Pons (tissue), 1 donor: ENCODE measurements around the gene PSME3.
A peak's percentile ranks its signal among the peaks of the same experiment; 100 is the strongest.

Experiments used
- DNase-seq: peaks from one replicate; pipeline ENCODE4 v3.0.0-alpha.2; 2016; ENCODE audit warnings: low spot score

PSME3 gene, protein sequence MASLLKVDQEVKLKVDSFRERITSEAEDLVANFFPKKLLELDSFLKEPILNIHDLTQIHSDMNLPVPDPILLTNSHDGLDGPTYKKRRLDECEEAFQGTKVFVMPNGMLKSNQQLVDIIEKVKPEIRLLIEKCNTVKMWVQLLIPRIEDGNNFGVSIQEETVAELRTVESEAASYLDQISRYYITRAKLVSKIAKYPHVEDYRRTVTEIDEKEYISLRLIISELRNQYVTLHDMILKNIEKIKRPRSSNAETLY

DNA sequence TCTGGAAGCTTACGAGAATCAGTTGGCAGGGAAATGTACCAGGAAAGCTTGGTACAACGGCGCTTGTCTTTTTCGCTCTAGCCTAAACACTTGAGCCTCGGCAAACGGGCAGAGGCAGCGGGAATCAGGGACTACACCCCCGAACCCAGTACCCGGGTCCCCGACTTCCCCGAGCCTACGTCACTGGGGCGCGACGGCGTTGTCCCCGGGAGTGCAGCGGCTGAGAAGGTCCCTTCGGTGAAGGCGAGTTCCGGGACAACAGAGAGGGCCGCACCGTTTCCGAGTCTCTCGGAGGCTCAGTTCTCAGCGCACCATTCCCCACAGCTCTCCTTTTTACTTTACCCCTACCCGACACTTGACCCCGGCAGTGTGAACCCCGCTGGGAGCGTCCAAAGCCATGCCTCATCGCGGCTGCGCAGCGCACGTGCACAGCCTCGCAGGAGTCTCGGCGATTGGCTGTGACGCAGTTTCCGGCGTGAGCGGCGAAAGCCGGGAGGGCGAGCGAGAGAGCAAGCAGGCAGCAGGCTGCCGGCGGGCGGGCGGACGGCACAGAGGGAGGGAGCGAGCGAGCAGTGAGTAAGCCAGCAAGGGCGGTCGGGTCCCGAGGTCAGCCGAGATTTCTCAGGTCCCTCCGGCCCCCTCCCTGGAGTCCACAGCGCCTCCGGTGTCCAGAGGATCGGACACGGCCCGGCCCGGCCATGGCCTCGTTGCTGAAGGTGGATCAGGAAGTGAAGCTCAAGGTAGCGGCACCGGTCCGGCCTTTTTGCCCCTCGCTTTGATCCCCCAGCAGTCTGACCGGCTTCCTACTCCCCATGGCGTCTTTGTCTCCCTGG, at the start of gene PSME3:
TSS of gene PSME3 (plus strand) at position 464 of the 833 bp plus-strand sequence. CDS start at position 699, 235 bp downstream.
- peak; percentile 85 for DNase-seq

DNA sequence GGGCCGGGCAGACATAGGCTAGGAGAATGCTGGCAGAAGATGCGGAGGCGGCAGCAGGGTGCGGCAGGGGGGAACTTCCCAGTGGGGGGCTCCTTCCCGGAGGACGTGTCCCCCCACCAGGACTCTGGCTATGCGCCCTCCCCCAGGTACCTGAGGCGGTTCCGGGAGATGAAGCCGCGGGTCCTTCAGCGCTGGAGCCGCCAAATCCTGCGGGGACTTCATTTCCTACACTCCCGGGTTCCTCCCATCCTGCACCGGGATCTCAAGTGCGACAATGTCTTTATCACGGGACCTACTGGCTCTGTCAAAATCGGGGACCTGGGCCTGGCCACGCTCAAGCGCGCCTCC, 49.4 kb upstream of the PSME3 start:
- DNase-seq: no peak

DNA sequence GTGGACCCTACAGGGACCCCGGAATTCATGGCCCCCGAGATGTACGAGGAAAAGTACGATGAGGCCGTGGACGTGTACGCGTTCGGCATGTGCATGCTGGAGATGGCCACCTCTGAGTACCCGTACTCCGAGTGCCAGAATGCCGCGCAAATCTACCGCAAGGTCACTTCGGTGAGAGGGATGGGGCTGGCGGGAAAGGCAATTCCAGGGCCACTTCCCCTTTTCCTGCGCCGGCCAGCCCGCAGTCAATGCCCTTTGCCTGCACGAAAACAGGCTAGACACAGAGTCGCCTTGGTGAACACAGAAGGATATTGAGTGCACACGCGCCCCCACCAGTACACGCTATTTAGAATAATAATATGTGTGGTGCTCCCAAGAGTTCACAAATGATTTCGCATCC, 48.8 kb upstream of the PSME3 start:
- DNase-seq: no peak

DNA sequence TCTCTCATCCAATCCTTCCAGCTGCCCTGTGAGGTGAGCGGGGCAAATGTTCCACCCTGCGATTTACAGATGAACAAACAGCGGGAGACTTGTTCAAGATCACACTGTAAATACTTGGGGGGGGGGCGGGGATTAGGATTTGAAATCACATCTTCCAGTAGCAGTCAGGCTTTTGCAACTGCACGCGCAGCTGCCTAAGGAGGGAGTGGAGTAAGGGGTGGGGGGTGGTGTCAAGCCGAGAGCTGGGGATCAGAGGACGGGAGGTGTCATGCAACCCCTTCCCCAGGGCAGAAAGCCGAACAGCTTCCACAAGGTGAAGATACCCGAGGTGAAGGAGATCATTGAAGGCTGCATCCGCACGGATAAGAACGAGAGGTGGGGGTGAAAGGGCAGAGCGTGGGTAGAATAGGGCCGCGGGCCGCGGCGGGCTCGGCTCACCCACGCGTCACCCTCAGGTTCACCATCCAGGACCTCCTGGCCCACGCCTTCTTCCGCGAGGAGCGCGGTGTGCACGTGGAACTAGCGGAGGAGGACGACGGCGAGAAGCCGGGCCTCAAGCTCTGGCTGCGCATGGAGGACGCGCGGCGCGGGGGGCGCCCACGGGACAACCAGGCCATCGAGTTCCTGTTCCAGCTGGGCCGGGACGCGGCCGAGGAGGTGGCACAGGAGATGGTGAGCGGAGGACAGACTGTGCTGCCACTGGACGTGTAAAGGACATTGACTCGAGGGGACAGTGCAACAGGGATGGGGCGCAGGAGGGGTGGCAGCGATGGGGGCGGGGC, 48.2 kb upstream of the PSME3 start:
- DNase-seq: no peak

DNA sequence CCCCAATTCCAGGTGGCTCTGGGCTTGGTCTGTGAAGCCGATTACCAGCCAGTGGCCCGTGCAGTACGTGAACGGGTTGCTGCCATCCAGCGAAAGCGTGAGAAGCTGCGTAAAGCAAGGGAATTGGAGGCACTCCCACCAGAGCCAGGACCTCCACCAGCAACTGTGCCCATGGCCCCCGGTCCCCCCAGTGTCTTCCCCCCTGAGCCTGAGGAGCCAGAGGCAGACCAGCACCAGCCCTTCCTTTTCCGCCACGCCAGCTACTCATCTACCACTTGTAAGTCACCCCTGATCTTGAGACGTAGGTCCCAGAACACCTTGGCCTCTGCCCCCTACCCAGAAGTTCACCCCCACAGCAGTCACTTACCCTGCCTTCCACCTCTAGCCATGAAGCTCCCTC, 45.9 kb upstream of the PSME3 start:
- DNase-seq: no peak

DNA sequence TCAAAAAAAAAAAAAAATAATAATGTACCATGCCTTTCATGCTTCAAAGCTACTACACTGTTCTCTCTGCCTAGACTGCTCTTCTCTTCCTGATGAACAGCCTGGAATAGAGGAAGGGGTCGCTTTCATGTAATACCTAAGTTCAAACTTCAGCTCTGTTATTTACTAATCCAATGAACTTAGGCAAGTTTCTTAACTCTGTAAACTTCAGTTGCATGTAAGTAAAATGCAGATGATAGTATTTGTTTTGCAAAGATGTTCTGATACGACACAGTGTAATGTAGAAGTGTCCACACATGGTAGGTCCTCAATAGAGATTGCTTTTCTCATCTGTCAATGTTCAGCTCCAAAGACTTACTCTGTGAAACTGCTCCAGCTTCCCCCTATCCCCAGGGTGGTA, 41.2 kb upstream of the PSME3 start:
- no peak for DNase-seq

DNA sequence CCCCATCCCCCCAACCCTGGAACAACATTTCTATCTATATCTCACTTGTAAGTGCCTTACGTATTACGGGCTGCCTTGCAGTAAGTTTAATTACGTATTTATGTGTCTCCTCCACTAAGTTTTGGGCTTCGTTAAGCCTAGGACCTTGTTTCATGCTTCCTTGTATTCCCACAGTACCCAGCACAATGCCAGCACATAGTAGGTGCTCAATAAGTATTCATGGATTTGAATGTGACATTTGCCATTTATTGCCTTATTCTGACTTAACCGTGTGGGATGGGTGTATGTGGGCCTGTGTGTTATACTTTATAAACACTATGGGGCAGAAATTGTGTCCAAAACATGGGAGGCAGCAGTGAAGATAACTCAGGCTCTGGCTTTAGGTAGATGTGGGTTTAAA, 40.7 kb upstream of the PSME3 start:
- no peak for DNase-seq

DNA sequence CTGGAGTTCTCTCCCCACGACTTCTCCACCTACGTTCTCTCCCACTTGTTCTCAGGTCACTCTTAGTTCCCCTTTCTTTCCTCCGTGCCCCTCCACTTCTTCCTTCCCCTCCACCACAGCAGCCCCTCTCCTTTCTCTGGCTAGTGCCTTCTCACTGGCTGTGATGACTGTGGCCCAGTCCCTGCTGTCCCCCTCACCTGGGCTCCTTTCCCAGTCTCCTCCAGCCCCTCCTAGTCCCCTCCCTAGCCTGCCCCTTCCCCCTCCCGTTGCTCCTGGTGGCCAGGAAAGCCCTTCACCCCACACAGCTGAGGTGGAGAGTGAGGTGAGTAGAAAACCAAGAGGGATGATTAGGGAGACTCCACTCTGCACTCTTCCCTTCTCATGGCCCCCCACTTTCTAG, 38.1 kb upstream of the PSME3 start:
- no peak for DNase-seq

DNA sequence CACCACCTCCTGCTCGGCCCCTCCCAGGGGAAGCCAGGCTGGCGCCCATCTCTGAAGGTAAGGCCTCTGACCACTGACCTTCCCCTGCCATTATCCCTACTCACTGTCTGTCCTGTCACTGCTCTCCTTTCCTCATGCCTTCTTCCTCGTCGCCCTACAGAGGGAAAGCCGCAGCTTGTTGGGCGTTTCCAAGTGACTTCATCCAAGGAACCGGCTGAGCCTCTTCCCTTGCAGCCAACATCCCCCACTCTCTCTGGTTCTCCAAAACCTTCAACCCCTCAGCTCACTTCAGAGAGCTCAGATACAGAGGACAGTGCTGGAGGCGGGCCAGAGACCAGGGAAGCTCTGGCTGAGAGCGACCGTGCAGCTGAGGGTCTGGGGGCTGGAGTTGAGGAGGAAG, 37.7 kb upstream of the PSME3 start:
- DNase-seq: no peak

DNA sequence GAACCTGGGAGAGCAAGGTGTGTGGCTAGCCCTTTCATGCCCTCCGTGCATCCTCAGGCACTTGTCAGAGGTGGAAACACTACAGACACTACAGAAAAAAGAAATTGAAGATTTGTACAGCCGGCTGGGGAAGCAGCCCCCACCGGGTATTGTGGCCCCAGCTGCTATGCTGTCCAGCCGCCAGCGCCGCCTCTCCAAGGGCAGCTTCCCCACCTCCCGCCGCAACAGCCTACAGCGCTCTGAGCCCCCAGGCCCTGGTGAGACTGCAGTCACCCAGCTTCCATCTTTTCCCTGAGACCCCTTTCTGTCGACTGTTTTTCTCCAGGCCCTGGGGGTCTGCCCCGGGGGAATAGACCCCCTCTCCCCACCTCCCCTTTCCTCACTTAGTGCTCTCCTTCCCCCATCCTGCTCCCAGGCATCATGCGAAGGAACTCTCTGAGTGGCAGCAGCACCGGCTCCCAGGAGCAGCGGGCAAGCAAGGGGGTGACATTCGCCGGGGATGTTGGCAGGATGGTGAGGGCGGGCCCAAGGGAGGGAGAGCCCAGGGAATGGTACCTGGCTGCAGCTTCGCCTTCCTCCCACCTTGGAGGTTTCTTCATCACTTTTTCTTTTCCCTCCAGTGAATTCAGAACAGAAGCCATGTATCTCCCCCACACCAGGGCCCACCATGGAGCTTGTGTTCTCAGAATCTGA, 37.0 kb upstream of the PSME3 start:
- DNase-seq: no peak

DNA sequence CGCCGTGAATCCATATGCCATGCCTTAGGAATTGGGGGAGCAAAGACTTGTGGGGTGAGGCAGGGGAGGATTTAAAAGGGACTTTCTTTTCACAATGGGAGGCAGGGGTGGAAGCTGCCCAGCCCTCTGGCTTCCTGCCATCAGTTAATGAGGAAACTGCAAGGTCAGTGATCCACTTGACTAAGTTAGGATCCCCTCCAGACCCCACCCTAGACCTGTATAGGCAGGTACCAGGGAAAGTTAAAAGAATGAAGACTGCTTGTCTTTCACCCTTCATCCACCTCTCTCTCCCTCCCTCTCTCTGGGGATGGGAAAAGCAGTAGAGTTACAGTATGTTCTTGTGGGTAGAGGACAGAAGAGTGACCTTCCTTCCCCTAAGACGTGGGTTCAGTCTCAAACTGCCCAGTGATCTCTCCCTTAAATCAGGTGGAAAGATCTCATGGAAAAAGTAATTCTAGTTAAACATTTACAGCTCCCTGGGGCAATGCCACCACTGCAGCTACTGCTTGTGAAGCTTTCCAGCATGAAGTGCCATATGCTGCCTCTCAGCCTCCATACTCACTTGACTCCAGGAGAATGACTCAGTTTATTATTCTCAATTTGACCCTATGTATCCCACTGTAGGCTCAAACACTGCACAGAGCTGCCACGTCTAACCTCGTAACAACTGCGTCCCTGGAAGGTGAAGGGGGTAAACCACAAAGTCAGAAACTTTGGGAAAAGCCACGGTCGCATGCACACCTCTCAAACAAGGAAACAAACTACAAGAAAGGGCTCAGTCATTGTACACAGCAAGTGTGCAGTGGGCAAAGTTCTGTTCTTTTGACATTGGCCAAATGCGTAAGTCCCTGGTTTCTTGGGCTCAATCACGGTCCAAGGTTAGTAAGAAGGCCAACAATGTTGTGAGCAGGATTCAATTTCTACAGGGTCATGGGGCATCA, 35.9 kb upstream of the PSME3 start:
- no peak for DNase-seq

DNA sequence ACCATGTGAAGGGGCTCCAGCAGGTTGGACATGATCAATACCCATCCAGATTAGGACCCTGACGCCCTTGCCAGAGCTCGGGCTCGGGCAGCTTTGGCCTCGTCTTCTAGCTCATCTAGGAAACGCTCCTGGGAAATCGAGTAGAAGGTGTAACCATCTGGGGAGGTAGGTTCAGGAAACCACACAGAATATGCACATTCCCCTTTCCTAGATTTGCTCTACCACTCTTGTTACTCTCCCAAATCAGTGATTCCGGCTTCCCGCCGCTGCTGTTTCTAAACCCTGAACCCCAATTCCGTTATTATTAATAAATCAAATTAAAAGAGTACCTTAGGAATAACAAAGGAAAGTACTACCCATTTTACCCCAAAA, 35.2 kb upstream of the PSME3 start:
- DNase-seq: no peak

DNA sequence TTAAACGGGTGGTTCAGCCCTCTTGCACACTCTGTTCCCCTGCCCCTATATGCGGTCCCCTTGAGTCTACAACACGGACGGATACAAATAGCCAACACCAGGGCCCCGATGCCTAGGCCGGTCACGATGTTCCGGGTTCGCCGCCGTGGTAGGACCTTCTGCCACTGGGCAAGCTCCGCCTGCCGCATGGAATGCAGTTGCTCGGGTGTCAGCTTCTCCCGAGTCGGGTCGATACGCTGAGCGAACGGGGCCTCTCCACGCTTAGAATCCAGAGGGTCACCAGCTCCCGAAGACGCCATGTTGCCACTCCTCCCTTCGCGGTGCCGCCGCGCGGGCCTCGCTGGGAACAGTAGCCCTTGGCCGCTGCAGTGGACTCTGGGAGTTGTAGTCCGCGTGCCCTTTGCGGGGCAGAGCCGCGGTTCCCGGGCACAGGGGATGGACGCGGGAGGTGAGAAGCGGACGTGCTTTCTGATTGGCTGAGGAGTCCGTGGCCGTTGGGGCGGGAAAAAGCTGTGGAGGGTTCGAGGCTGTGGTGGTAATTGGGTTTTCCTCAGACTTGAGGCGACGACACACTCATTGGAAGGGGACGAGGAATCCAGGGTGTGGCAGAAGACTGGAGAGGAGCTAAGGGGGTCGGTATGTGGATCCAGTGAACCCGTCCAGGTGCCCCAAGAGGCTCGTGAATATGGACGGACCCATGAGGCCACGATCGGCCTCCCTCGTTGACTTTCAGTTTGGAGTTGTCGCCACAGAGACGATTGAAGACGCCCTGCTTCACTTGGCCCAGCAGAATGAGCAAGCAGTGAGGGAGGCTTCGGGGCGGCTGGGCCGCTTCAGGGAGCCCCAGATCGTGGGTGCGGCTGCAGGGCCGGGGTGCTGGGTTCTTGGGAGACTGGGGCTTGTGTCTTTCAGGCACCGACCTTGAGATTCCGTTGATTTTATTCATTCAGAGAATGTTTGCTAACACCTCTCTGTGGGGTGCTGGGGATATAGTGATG, 34.5 kb upstream of the PSME3 start, which contains the start of the genes CNTD1 and COA3:
TSS of gene CNTD1 (plus strand) at position 479 of the 998 bp plus-strand sequence. CDS start at position 686, 207 bp downstream.
TSS of gene COA3 (minus strand) at position 322 of the 998 bp plus-strand sequence. CDS start at position 299, 23 bp downstream.
- peak; percentile 68 for DNase-seq

DNA sequence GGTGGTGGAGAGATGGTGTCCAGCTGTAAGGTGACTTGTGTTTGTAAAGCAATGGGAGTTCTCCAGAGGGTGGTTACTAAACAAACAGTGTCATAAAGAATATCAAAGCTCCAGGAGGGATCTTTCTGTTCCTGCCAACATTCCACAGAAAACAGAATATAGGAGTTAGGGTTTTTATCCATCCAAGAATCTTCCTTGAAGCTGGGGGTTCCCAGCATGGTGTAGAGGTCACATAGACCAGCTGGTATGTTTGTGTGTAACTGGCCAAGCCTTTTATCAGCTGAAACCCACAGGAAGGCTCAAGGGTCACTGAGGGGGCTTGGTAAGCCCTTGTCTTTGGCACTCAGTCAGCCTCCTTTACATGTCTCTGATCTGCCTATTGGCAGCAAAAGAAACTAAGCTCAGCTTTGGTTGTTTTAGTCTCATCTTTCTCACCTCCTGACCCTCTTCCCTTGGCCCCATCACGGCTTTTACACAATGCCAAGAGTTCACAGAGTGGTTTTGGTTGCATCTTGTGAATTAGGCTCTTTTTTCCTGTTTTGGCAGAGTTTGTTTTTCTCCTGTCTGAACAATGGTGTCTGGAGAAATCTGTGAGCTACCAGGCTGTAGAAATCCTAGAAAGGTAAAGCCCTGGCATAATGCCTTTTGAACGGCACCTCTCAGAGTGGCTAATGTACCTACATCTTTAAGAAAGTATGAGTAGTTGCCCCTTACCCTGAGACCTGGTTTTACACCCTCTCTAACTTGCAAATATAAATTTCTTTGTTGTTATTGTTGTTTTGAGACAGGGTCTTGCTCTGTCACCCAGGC, 29.9 kb upstream of the PSME3 start:
- no peak for DNase-seq

DNA sequence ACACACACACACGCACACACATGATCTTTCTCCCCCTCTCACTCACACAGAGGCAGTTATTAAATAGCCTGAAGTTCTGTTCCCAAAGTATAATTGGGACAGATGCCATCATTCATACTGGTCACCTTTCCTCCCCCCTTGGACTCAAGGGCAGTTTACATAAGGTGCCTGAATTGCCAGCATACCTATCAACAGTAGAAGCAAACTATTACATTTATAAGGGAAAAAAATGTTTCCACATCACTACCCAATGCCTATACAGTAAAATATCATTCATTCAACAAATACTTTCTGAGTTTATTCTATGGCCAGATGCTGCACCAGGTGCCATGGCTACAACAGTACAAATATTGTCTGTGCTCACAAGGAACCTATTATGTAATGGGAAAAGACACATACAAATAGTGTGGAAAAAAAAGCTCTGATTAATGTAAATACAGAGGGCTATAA, 28.3 kb upstream of the PSME3 start:
- DNase-seq: no peak

DNA sequence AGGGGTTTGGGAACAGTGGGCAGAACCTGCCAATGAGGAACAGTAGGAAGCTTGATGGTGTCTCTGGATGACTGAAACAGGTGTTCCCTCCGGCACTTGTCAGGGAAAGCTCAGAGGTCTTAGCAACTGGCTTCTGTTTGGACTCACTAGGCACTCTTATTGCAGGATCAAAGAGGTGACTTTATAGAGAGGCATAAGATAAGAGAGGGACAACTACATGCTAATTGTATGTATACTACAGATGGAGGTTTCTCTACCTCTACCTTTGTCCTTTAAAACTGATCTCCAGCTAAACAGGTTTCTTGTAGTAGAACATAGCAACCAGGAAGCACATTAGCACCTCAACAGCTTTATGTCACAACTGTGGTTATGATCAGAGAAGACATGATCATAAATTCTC, 26.9 kb upstream of the PSME3 start:
- DNase-seq: no peak

DNA sequence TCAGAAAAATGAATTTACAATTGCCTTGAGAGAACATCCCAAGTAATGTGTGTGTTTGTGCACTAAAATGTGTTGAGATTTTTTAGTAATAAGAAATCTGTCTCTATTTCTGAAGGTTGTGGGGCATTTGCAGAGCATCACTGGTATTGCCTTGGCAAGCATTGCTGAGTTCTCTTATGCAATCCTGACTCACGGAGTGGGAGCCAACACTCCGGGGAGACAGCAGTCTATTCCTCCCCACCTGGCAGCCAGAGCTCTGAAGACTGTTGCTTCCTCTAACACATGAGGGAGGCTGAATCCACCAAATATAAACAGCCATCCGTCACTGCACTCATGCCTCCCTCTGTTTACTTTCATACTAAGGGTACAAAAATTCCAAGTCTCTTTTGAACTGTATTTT, 23.9 kb upstream of the PSME3 start:
- DNase-seq: no peak

DNA sequence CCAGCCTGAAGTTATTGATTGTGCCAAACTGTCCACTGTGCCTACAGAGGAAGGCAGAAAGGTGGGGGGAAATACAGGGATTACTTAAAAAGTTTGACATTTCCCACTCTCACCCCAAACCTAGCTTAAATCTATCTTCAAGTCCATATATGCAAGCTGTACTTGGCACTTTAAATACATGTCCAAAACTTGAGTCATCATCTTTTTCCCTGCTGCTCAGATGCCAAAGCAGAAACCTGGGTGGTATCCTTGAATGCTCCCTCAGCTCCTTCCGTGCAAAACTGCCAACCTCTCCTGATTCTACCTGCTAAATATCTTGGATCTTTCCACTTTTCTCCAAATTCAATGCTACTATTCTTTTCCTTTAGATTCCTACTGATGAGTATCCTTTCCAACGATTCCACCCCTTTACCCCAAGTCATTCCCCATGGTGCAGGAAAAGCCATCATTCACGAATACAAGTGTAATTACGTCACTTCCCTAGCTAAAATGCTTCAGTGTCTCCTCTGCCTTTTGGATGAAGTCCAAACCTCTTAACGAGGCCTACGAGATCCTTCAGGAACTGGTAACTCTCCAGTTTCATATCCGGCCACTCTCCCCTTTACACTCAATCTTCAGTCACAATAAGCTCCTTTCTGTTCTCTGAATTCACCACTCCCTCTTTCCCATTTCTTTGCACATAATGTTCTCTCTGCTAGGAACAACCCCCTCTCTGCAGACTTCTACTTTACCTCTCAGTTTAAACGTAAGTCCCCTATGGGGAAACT, 18.4 kb upstream of the PSME3 start:
- DNase-seq: no peak
